ENCODE data around the gene CEP170.

- TF ChIP-seq EP300 (IDR thresholded peaks at IDR 0.05; ENCODE audit: low read depth), result no peak
- TF ChIP-seq CTCF (IDR thresholded peaks at IDR 0.05), result no peak
- TF ChIP-seq POLR2A (IDR thresholded peaks at IDR 0.05), result no peak
- TF ChIP-seq POLR2AphosphoS5 (IDR thresholded peaks at IDR 0.05), result no peak
Observed at GRCh38 chr1:243216741-243217140, 38.3 kb downstream of the CEP170 start.
